ENCODE data around the gene SIGLEC14.
A peak's percentile ranks its signal among the peaks of the same experiment; 100 is the strongest.

SIGLEC14 gene

GRCh38 chr19:51610576-51610975, 36.0 kb downstream of the SIGLEC14 start:
- DNase-seq, result no peak

- DNase-seq, result no peak
These were observed 38.6 kb downstream of the SIGLEC14 start for GRCh38 chr19:51607920-51608562.

GRCh38 chr19:51607077-51607476, 39.5 kb downstream of the SIGLEC14 start:
- no peak for DNase-seq

GRCh38 chr19:51602189-51602854, 44.3 kb downstream of the SIGLEC14 start:
- DNase-seq, result no peak

- DNase-seq, result no peak
These were observed 45.6 kb downstream of the SIGLEC14 start for GRCh38 chr19:51600940-51601580.

GRCh38 chr19:51599084-51599483, 47.5 kb downstream of the SIGLEC14 start:
- no peak for DNase-seq

GRCh38 chr19:51598159-51598915, 48.3 kb downstream of the SIGLEC14 start:
- no peak for DNase-seq

GRCh38 chr19:51595190-51596175, 51.1 kb downstream of the SIGLEC14 start:
- DNase-seq, result no peak

- DNase-seq, result no peak
These were observed 51.9 kb downstream of the SIGLEC14 start for GRCh38 chr19:51594774-51595109.

- peak; percentile 92 for DNase-seq
These were observed 52.5 kb downstream of the SIGLEC14 start for GRCh38 chr19:51593969-51594773.

- DNase-seq, result no peak
These were observed 53.3 kb downstream of the SIGLEC14 start for GRCh38 chr19:51593138-51593890.
